Sigmoid colon (tissue), 7 donors: ENCODE results near the gene B4GALT3. TPM values are rescaled to one million over a fixed set of nuclear protein-coding genes. Genes with fewer than 3 reads are reported as not detected.

ENCODE experiments used
- DNase-seq: peaks from one replicate; pipeline ENCODE4 v3.0.0-alpha.2; 2019
- H3K27ac ChIP-seq, 4 donors: fragments of 200-600 bp; sonication (generic); one replicate each; pipeline ENCODE4 v1.5.1; 2016 to 2019; ENCODE audit warnings: mild to moderate bottlenecking in 1 of 4
- H3K27me3 ChIP-seq, 3 donors: fragments of 200-600 bp; sonication (generic); one replicate each; pipeline ENCODE4 v1.5.1; 2019; ENCODE audit warnings: mild to moderate bottlenecking in 1 of 3
- H3K36me3 ChIP-seq, 4 donors: fragments of 200-600 bp; sonication (generic); one replicate each; pipeline ENCODE4 v1.5.1; 2016 to 2019
- H3K4me1 ChIP-seq, 4 donors: fragments of 200-600 bp; sonication (generic); one replicate each; pipeline ENCODE4 v1.5.1; 2017 to 2019
- H3K4me3 ChIP-seq, 4 donors: fragments of 200-600 bp; sonication (generic); one replicate each; pipeline ENCODE4 v1.5.1; 2017 to 2019; ENCODE audit warnings: mild to moderate bottlenecking in 2 of 4, moderate library complexity in 1 of 4
- H3K9me3 ChIP-seq, 4 donors: fragments of 200-600 bp in 3 of 4; sonication (generic) in 3 of 4; one replicate each; pipeline versions ENCODE4 v1.5.1 to v1.6.1; 2013 to 2019
- EP300 ChIP-seq, 4 donors: sonication (generic); formaldehyde crosslinking; IDR thresholded peaks; one replicate each; pipeline ENCODE4 v1.6.1; 2017; ENCODE audit warnings: antibody characterized with exemption in 4 of 4
- POLR2A ChIP-seq, 2 donors: fragments of 450-650 bp; IDR thresholded peaks; one replicate each; pipeline ENCODE4 v1.6.1; 2016; ENCODE audit warnings: antibody characterized with exemption in 2 of 2, mild to moderate bottlenecking in 2 of 2, moderate library complexity in 2 of 2
- POLR2AphosphoS5 ChIP-seq, 4 donors: sonication (generic); formaldehyde crosslinking; IDR thresholded peaks; one replicate each; pipeline ENCODE4 v1.6.1; 2017; ENCODE audit warnings: antibody characterized with exemption in 4 of 4
- WGBS, 2 donors: extraction: QIAGEN DNeasy Blood & Tissue Kit; methylation state at CpG; one replicate each; pipeline ENCODE4 v1.1.7; 2013; 5-methylcytosine and 5-hydroxymethylcytosine counted together
- intact Hi-C: fragments of 100-400 bp; cut with DNase I; formaldehyde crosslinking; loops from one replicate; pipeline ENCODE4 v1.15.1; 2023
- polyA plus RNA-seq, 3 donors: library from polyadenylated mRNA; stranded (reverse); fragments of 200-250 nt; gene quantifications; one replicate each; pipeline ENCODE4 v1.2.3, GENCODE V29; 2013
- total RNA-seq, 4 donors: library from RNA; depleted of rRNA; stranded (reverse); fragments of >200 nt; gene quantifications; one replicate each; pipeline ENCODE4 v1.1.0, GENCODE V29; 2016
- TF ChIP-seq, protein P1 (sequence below), 4 experiments: fragments of 450-650 bp in 3 of 4; fragments of 200-600 bp in 1 of 4; IDR thresholded peaks; one replicate each; pipeline ENCODE4 v1.5.1; 2016 to 2019; ENCODE audit warnings: antibody characterized with exemption in 4 of 4, mild to moderate bottlenecking in 3 of 4, moderate library complexity in 2 of 4
- donor health status: healthy with polysubstance abuse.
- donor health status: Bipolar disorder and iron deficiency.
- donor health status: healthy.

Gene B4GALT3
- total and polyA plus RNA-seq, 7 donors: 10.7 to 33.4 (median 16.8) TPM

DNA sequence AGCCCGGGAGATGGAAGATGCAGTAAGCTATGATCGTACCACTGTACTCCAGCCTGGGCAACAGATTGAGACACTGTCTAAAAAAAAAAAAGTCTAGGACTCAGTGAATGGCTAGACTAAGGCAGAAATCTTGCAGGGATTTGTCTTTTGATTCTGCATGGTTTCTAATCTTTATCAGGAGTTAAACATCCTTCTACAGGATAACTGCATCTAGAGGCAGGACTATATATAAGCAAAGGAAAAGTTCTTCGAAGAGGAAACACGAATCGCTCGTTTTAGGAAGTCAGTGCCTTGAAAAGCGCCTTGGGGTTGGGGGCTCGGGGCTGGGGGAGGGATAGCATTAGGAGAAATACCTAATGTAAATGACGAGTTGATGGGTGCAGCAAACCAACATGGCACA, 24.1 kb downstream of the B4GALT3 start:
- 20 to 24% methylated on average over 9 of the region's 9 CpGs for WGBS, 2 donors
- peak overlapping the region; percentile 83 to 93 (median 90) for H3K27ac ChIP-seq

DNA sequence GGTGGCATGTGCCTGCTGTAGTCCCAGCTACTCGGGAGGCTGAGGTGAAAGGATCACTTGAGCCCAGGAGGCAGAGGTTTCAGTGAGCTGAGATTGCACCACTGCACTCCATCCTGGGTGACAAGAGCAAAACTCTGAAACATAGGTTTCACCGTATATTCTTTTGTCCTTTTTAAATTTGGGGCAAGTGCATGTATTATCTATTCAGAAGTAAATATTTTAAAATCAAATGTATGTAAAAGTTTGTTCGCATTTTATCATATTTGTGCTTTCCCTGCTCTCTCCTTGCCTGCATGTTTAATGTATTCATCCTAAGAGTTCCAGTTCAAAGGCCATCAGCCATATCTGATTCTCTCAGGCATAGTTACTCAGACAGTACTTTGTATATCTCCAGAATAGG, 31.5 kb downstream of the B4GALT3 start:
- 80 to 90% methylated on average over 3 of the region's 3 CpGs for WGBS, 2 donors
- H3K9me3 ChIP-seq: no peaks in the 10 kb centered on the region
- H3K27me3 ChIP-seq: no peaks in the 10 kb centered on the region
- no peak overlapping the region for H3K4me3 ChIP-seq
- H3K4me1 ChIP-seq: no peaks in the 10 kb centered on the region
- TF ChIP-seq POLR2AphosphoS5 (IDR thresholded peaks at IDR 0.05): no peak
- no peak overlapping the region for H3K27ac ChIP-seq
- H3K36me3 ChIP-seq: no peaks in the 10 kb centered on the region
- intact Hi-C loops: no loop called here
- DNase-seq: no peak

More for the DNA sequence above, 24.1 kb downstream of the B4GALT3 start:
- Histone ChIP-seq H3K9me3 (no peaks in the 10 kb centered on the region), H3K4me3 (peak overlapping the region; percentile 58 to 77 (median 76)), H3K27me3 (no peaks in the 10 kb centered on the region), H3K36me3 (peaks cover 0 to 15% (median 0%) of the 10 kb centered on the region in 4 donors), H3K4me1 (peaks cover 0 to 14% (median 11%) of the 10 kb centered on the region in 4 donors)
- no peak for DNase-seq
- intact Hi-C loops: no loop called here
- TF ChIP-seq, protein P1, sequence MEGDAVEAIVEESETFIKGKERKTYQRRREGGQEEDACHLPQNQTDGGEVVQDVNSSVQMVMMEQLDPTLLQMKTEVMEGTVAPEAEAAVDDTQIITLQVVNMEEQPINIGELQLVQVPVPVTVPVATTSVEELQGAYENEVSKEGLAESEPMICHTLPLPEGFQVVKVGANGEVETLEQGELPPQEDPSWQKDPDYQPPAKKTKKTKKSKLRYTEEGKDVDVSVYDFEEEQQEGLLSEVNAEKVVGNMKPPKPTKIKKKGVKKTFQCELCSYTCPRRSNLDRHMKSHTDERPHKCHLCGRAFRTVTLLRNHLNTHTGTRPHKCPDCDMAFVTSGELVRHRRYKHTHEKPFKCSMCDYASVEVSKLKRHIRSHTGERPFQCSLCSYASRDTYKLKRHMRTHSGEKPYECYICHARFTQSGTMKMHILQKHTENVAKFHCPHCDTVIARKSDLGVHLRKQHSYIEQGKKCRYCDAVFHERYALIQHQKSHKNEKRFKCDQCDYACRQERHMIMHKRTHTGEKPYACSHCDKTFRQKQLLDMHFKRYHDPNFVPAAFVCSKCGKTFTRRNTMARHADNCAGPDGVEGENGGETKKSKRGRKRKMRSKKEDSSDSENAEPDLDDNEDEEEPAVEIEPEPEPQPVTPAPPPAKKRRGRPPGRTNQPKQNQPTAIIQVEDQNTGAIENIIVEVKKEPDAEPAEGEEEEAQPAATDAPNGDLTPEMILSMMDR (IDR thresholded peaks at IDR 0.05): no peak
- no peak for TF ChIP-seq POLR2AphosphoS5 (IDR thresholded peaks at IDR 0.05)
- no peak for TF ChIP-seq EP300 (IDR thresholded peaks at IDR 0.05)
- no peak for TF ChIP-seq POLR2A (IDR thresholded peaks at IDR 0.05)

DNA sequence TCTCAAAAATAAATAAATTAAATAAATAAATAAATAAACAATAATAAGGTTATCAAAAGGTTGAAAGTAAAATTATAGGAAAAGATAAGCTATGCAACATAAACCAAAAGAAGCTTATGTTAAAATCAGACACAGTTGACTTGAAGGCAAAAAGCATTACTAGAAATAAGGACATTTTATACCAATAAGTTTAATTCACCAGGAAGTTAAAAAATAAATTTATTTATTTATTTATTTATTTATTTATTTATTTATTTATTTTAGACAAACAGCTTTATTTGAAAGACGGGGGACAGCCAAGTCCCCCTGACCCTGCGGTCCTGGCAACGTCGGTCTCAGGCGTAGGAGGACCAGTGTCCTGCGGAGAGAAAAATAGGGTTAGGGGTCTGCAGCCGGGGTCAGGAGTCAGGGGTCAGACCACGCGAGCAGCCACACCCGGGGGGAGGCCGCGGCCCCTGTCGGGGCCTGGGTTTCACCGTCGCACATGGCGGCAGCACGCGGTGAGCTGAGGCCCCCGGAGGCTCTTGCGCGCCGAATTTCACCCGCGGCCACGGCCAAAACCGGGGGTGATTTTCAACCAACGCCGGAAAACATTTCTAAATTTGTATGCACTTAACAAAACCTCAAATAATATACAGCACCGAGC, 36.4 kb downstream of the B4GALT3 start:
- no peaks in the 10 kb centered on the region for H3K9me3 ChIP-seq
- 94 to 96% methylated on average over 29 of the region's 29 CpGs for WGBS, 2 donors
- H3K27me3 ChIP-seq: no peaks in the 10 kb centered on the region
- intact Hi-C loops: no loop called here
- H3K4me1 ChIP-seq: peaks cover 0 to 10% (median 0%) of the 10 kb centered on the region in 4 donors
- H3K36me3 ChIP-seq: no peaks in the 10 kb centered on the region
- no peak for DNase-seq
- TF ChIP-seq POLR2A (IDR thresholded peaks at IDR 0.05) (no peak), EP300 (IDR thresholded peaks at IDR 0.05) (no peak), POLR2AphosphoS5 (IDR thresholded peaks at IDR 0.05) (no peak)
- TF ChIP-seq, protein P1 (IDR thresholded peaks at IDR 0.05): no peak
- no peak overlapping the region for H3K27ac ChIP-seq
- no peak overlapping the region for H3K4me3 ChIP-seq

DNA sequence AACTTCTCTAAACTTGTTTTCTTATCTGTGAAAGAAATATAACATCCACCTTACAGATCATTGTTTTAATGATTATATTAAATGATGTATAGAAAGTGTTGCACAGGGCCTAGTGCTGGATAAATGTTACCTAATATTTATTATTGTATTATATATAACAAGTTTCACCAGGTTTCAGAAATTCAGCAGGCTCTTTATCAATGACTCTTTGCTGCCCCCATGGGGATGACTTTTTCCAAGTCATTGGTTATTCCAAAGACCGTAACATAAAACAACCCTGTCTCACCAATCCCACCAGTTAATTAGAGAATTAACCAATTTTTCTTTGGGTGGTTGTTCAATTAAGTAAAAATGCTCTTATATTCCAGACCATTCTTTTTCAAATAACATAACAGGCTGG, 37.5 kb downstream of the B4GALT3 start:
- H3K36me3 ChIP-seq: no peaks in the 10 kb centered on the region
- no peak overlapping the region for H3K27ac ChIP-seq
- intact Hi-C loops: no loop called here
- peaks cover 0 to 10% (median 0%) of the 10 kb centered on the region in 4 donors for H3K4me1 ChIP-seq
- H3K27me3 ChIP-seq: no peaks in the 10 kb centered on the region
- WGBS, 2 donors: 53 to 63% methylated on average over 1 of the region's 1 CpG
- H3K4me3 ChIP-seq: no peak overlapping the region
- H3K9me3 ChIP-seq: no peaks in the 10 kb centered on the region
- DNase-seq: no peak
- TF ChIP-seq, protein P1 (IDR thresholded peaks at IDR 0.05): peak in 2 of 4 experiments; percentile 7 to 30
- TF ChIP-seq POLR2AphosphoS5 (IDR thresholded peaks at IDR 0.05) (no peak), EP300 (IDR thresholded peaks at IDR 0.05) (no peak)

DNA sequence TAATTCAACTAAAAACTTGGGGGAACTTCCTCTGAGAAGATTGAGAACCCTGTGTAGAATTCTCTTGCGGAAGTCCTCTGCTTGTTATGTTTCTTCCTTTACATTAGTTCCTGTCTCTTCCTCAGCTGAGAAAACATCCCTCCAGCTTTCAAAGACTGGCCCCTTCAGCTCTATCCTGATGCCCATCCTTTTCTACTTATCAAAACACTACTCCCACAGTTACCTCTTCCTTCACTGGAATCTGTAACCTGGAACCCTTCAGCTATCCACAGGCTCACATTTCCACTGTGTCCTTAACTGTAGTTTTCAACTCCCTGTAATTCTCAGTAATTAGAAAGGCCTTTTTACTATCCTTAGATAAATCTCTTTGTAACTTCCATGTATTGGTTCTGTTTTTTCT, 38.9 kb downstream of the B4GALT3 start:
- no peak overlapping the region for H3K4me3 ChIP-seq
- 87 to 89% methylated on average over 1 of the region's 1 CpG for WGBS, 2 donors
- H3K9me3 ChIP-seq: no peaks in the 10 kb centered on the region
- TF ChIP-seq POLR2A (IDR thresholded peaks at IDR 0.05) (no peak), POLR2AphosphoS5 (IDR thresholded peaks at IDR 0.05) (no peak), EP300 (IDR thresholded peaks at IDR 0.05) (no peak)
- TF ChIP-seq, protein P1 (IDR thresholded peaks at IDR 0.05): no peak
- H3K36me3 ChIP-seq: no peaks in the 10 kb centered on the region
- DNase-seq: no peak
- H3K27me3 ChIP-seq: no peaks in the 10 kb centered on the region
- H3K4me1 ChIP-seq: peaks cover 0 to 23% (median 12%) of the 10 kb centered on the region in 4 donors
- intact Hi-C loops: no loop called here
- no peak overlapping the region for H3K27ac ChIP-seq
